NCI-H187 (cell line): ENCODE data around the gene GFY.
"Not testable (repeated sequence)": the region's sequence is repeated elsewhere in the genome, so short reads cannot be mapped to it uniquely, and the experiment has no call there.

Source experiments
- DNase-seq, 2 experiments: peaks; one replicate each; lab custom pipeline; 2025; lab: John Stamatoyannopoulos, UW

The GFY gene

DNA sequence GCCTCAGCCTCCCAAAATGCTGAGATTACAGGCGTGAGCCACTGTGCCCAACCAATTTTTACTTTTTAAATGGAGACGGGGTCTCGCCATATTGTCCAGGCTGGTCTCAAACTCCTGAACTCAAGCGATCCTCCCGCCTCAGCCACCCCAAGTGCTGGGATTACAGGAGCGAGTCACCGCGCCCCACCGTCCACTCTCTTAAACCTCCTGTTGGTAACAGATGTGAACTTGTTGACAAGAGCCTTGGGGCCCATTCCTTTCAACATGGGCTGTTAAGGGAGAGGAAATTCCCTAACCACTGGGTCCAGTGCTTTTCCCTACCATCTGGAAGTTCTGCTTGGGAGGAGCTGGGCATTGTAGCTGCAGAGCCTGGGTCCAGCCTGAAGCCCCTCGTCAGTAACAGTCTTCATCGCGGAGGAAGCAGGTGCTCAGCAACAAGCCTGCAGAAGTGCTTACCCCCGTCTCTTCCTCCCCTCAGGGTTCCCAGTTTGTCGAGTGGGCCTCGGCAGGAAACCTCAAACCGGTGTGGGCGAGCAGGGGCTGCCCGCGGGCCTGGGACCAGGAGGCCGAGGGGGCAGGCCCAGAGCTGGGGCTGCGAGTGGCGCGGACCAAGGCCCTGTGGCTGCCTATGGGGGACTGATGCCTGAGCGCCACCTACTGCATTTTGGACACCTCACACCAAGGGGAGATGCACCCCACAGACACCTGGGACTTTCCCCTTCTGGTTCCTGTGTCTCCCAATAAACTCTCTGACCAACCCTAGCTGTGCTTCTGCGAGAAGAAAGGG, 44.8 kb downstream of the GFY start:
- DNase-seq = no peak

DNA sequence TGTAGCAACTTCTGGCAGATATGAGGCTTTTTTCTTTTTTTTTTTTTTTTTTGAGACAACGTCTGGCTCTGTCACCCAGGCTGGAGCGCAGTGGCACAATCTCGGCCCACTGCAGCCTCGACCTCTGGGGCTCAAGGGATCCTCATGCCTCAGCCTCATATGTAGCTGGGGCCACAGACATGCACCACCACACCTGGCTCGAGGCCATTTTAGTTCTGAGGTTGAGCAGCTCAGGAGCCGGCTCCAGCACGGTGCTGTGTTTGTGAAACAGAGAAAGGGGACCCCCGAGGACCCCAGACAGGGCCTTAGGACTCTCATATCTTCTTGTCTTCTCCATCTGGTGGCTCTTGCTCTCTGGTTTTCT, 45.4 kb downstream of the GFY start:
- DNase-seq = no peak

DNA sequence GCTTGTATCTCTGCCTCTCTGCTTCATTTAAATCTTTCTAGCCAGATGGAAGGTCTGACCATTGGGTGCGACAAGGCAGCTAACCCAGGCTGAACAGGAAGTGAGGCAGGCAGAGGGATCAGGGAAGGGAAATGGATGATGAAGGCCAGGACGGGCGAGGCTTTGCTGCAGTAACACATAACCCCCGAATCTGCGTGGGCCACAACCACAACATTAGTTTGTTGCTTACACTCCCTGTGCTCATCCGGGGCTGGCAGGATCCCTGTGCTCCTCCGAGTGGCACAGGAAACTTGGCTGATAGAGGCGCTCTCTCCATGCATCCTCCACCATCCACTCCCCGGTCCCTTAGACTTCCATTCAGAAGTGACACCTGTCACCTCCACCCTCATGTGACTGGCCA, 47.7 kb downstream of the GFY start:
- no peak for DNase-seq

DNA sequence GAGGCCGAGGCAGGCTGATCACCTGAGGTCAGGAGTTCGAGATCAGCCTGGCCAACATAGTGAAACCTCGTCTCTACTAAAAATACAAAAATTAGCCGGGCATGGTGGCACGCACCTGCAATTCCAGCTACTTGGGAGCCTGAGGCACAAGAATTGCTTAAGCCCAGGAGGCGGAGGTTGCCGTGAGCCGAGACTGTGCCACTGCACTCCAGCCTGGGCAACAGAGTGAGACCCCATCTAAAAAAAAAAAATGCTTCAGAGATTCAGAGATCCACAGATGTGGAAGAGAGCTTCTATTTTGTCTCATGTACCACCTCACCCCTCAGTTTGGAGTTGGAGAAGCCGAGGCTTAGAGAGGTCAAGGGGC, 48.3 kb downstream of the GFY start:
- not testable (repeated sequence) for DNase-seq

DNA sequence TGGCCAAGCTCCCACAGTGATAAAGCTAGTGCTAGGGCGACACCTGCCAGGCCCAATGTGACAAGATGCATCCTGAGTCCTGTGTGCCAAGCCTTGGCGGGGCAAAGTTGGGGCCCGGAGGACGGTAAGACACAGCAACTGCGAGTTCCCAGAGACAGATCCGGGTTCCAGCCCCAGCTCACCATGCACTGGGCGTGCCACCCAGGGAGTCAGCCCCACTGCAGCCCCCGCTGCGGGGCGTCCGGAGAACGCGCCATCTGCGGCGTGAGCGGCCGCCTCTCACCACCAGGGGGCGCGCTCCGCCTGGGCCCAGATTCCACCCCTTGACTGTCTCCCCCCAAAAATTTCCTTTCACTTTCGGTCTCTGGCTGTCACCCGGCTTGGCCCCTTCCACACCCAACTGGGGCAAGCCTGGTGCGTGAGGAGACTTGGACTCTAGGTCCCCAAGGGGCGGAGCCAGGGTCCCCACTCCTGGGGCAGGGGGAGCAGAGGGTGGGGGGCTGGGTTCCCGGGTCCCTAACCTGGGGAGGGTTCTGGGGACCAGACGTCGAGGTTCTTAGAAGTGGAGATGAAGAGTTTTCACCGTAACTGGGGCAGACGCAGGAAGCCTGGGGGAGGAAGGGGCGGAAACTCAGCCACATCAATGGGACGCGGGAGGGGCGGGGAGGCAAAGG, 48.8 kb downstream of the GFY start, which contains the start of gene FLT3LG:
Gene FLT3LG, plus strand, starts transcription at position 348 of the 674 bp plus-strand sequence. CDS start 425 bp downstream, outside the sequence.
- DNase-seq = peak; percentile 45 to 71

DNA sequence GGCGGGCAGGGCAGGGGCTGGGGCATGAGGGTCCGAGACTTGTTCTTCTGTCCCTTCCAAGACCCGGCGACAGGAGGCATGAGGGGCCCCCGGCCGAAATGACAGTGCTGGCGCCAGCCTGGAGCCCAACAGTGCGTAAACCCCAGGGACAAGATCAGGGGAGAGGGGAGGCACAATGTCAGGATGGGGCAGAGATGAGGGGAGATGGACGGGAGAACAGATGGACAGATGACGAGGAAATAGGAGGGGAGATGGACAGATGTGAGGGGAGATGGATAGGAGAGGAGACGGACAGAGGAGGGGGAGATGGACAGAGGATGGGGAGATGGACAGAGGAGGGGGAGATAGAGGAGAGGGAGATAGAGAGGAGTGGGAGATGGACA, 49.3 kb downstream of the GFY start:
- no peak for DNase-seq

DNA sequence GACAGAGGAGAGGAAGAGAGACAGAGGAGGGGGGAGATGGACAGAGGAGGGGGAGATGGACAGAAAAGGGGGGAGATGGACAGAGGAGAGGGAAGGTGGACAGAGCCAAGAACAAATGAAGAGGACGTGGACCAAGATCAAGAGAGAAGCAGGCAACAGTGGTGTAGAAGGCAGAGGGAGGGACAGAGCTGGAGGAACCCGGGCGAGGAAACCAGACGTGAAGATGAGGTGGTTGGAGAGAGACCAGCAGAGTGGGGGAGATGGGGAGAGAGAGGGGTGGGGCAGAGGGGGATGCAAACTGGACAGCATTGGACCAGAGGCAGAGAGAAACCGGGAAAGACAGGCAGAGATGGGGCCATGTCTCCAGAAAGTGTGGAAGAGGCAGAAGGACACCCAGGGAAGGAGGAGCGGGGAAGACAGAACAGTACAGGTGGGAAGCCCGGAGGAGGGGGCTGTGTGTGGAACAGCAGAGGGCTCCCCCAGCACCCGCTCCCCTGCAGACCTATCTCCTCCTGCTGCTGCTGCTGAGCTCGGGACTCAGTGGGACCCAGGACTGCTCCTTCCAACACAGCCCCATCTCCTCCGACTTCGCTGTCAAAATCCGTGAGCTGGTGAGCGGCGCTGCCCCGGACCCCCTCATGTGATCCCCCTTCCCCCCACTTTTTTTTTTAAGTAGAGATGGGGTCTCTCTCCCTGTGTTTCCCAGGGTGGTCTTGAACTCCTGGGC, 50.2 kb downstream of the GFY start:
- no peak for DNase-seq

DNA sequence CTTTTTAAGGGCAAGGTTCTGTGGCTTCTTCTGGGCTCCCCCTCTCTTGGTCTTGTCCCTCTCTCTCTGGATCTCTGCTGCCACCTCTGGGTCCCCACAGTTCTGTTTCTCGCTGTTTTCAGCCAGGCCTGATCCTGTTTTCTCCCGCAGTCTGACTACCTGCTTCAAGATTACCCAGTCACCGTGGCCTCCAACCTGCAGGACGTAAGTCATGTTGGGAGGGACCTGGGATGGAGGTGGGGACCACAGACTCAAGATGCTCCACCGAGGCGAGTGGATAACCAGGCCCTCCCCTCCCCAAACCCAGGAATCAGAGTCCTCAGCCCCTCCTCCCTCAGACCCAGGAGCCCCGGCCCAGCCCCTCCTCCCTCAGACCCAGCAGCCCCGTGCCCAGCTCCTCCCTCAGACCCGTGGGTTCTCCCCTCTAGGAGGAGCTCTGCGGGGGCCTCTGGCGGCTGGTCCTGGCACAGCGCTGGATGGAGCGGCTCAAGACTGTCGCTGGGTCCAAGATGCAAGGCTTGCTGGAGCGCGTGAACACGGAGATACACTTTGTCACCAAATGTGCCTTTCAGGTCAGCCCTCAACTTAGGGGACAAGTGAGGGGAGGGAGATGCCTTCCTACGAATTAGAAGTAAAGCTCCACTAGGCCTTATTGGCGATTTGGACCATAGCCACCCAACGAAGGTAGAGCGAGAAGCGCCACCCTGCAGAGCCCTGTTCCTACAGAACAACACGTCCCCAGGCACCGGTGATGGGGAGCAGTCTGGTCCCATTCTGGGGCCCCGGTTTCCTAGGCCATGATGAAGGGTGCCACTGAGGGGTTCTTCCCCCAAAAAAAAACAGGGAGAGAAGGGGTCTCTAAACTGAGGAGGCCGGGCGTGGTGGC, 51.0 kb downstream of the GFY start:
- no peak for DNase-seq
